K562 (cell line): ENCODE measurements around the gene CCR2. TPM values are rescaled to one million over a fixed set of nuclear protein-coding genes. Genes with fewer than 3 reads are reported as not detected.

ENCODE experiments used
- BCL6 ChIP-seq: fragments of 250-450 bp; sonication (Bioruptor Pico); IDR thresholded peaks from 2 replicates; pipeline ENCODE4 v1.4.0; 2020
- CSDE1 ChIP-seq, 2 experiments: fragments of 450-650 bp; IDR thresholded peaks; 2 replicates each; pipeline ENCODE4 v1.6.1; 2016; ENCODE audit warnings: mild to moderate bottlenecking in 1 of 2
- HES1 ChIP-seq: fragments of 450-650 bp; IDR thresholded peaks from 2 replicates; pipeline ENCODE4 v1.6.1; 2016; ENCODE audit warnings: low read depth, mild to moderate bottlenecking, moderate library complexity
- HSF4 ChIP-seq: fragments of 250-450 bp; sonication (Bioruptor Pico); IDR thresholded peaks from 2 replicates; pipeline ENCODE4 v2.1.2; 2022; ENCODE audit warnings: mild to moderate bottlenecking, moderate library complexity, borderline replicate concordance
- L3MBTL2 ChIP-seq: fragments of 450-650 bp; IDR thresholded peaks from 2 replicates; pipeline ENCODE4 v1.6.1; 2016; ENCODE audit warnings: mild to moderate bottlenecking, moderate library complexity
- MYNN ChIP-seq, 2 experiments: sonication (generic); formaldehyde crosslinking in 1 of 2; IDR thresholded peaks; 2 replicates each; pipeline versions ENCODE4 v1.5.0 to v1.6.1; 2016 to 2020; ENCODE audit warnings: antibody characterized with exemption in 1 of 2, missing genetic modification reagents in 1 of 2
- NUFIP1 ChIP-seq: fragments of 450-650 bp; IDR thresholded peaks from 2 replicates; pipeline ENCODE4 v1.6.1; 2018; ENCODE audit not compliant: partially characterized antibody
- PHB ChIP-seq: fragments of 250-450 bp; sonication (Bioruptor Pico); IDR thresholded peaks from 2 replicates; pipeline ENCODE4 v1.5.0; 2021
- RAD51 ChIP-seq: fragments of 450-650 bp; IDR thresholded peaks from 2 replicates; pipeline ENCODE4 v1.7.1; 2016; ENCODE audit warnings: low read depth, mild to moderate bottlenecking, borderline replicate concordance
- SP2 ChIP-seq: IDR thresholded peaks from 2 replicates; pipeline ENCODE4 v1.6.1; 2011; ENCODE audit warnings: mild to moderate bottlenecking, low read depth, low read length, moderate library complexity; ENCODE audit not compliant: poor library complexity, severe bottlenecking; ENCODE audit errors: extremely low read depth
- TAF15 ChIP-seq: fragments of 200-400 bp; formaldehyde crosslinking; IDR thresholded peaks from 2 replicates; pipeline ENCODE4 v1.6.1; 2017; ENCODE audit warnings: mild to moderate bottlenecking, low read depth, low read length, moderate library complexity
- TARDBP ChIP-seq: fragments of 450-650 bp; IDR thresholded peaks from 2 replicates; pipeline ENCODE4 v1.6.1; 2016
- TCFL5 ChIP-seq: fragments of 250-450 bp; sonication (Bioruptor Pico); conservative IDR thresholded peaks from 2 replicates; pipeline ENCODE4 v1.6.1; 2021; ENCODE audit warnings: mild to moderate bottlenecking, moderate library complexity, matching md5 sums
- TGIF2 ChIP-seq: sonication (generic); formaldehyde crosslinking; IDR thresholded peaks from 2 replicates; pipeline ENCODE4 v1.8.1; 2022; ENCODE audit warnings: mild to moderate bottlenecking, missing genetic modification reagents, moderate library complexity
- THAP12 ChIP-seq: fragments of 250-450 bp; sonication (Bioruptor Pico); IDR thresholded peaks from 2 replicates; pipeline ENCODE4 v1.9.0; 2021; ENCODE audit warnings: mild to moderate bottlenecking, inconsistent platforms
- THRB ChIP-seq: fragments of 450-650 bp; formaldehyde crosslinking; conservative IDR thresholded peaks from 2 replicates; pipeline ENCODE4 v1.4.0; 2022; ENCODE audit warnings: mild to moderate bottlenecking, missing genetic modification characterization
- ZBTB1 ChIP-seq: sonication (generic); formaldehyde crosslinking; IDR thresholded peaks from 2 replicates; pipeline ENCODE4 v1.8.1; 2023; ENCODE audit warnings: missing genetic modification reagents, low read depth, mild to moderate bottlenecking, borderline replicate concordance
- ZBTB49 ChIP-seq: sonication (generic); formaldehyde crosslinking; IDR thresholded peaks from 2 replicates; pipeline ENCODE4 v1.8.0; 2022; ENCODE audit warnings: missing genetic modification reagents, mild to moderate bottlenecking, borderline replicate concordance
- ZKSCAN8 ChIP-seq: fragments of 200-800 bp; sonication (Bioruptor generic); IDR thresholded peaks from 2 replicates; pipeline ENCODE4 v1.6.1; 2016; ENCODE audit warnings: missing genetic modification characterization, missing compliant biosample characterization
- ZNF311 ChIP-seq: fragments of 250-450 bp; sonication (Bioruptor Pico); IDR thresholded peaks from 2 replicates; pipeline ENCODE4 v1.4.0; 2020; ENCODE audit warnings: mild to moderate bottlenecking, moderate library complexity
- ZNF384 ChIP-seq: IDR thresholded peaks from 2 replicates; pipeline ENCODE4 v1.6.1; 2012; ENCODE audit warnings: low read depth, low read length, improper control_type of control experiment
- ZNF76 ChIP-seq: fragments of 250-450 bp; sonication (Bioruptor Pico); IDR thresholded peaks from 2 replicates; pipeline ENCODE4 v1.4.0; 2020; ENCODE audit warnings: mild to moderate bottlenecking, moderate library complexity, borderline replicate concordance
- polyA plus RNA-seq, 8 experiments: library from polyadenylated mRNA; depleted of rRNA in 4 of 8; stranded (reverse) in 5 of 8; unstranded in 3 of 8; fragments of >200 nt; fragmentation: Nextera tagmentation in 2 of 8; fragmentation: Illumina TruSeq in 1 of 8; extraction: Ambion mirVana in 2 of 8; extraction: Trizol in 1 of 8; gene quantifications; 2 replicates each; pipeline versions ENCODE4 v1.2.1 to v1.2.3, GENCODE V29; 2011 to 2014; ENCODE audit warnings: inconsistent platforms in 1 of 8, missing spikeins in 1 of 8
- total RNA-seq, 7 experiments: library from RNA; depleted of rRNA in 6 of 7; stranded (reverse); fragments of >200 nt in 6 of 7; fragmentation: Illumina TruSeq in 2 of 7; extraction: Trizol in 2 of 7; gene quantifications; 2 replicates each; pipeline versions ENCODE4 v1.2.1 to v1.2.3, GENCODE V29; 2011 to 2021; ENCODE audit warnings: low replicate concordance in 1 of 7

Gene CCR2
- total and polyA plus RNA-seq, 9 of the 15 experiments (the other 6 are each of a cell fraction or from before 2014, with no cell fraction given) = not detected

GRCh38 chr3:46406788-46407611 lies 53.1 kb downstream of the CCR2 start, which contains the start of the genes CCR5AS and CCRL2 (continued):
- peak; percentile 89 for TF ChIP-seq ZNF76 (CRISPR knock-in tag)
- TF ChIP-seq TARDBP = peak; percentile 93
- TF ChIP-seq MYNN (IDR thresholded peaks at IDR 0.05) = 0 out of 2 replicates have a peak, but pooled peaks have one; percentile 42
- no peak for TF ChIP-seq MYNN (CRISPR knock-in tag; IDR thresholded peaks at IDR 0.05)
- peak; percentile 99 for TF ChIP-seq L3MBTL2
- no peak for TF ChIP-seq PHB (CRISPR knock-in tag)
- no peak; a peak in 1 of 4 replicates for TF ChIP-seq CSDE1 (IDR thresholded peaks at IDR 0.05)
- peak; percentile 74; the same call in 1 of the 2 replicates for TF ChIP-seq TCFL5
- peak; percentile 74 for TF ChIP-seq ZNF311 (CRISPR knock-in tag)
- 0 out of 2 replicates have a peak, but pooled peaks have one; percentile 45 for TF ChIP-seq HES1
- TF ChIP-seq TAF15 = no peak
- peak; percentile 81; the same call in 1 of the 2 replicates for TF ChIP-seq RAD51
- TF ChIP-seq NUFIP1 = peak; percentile 77
- TF ChIP-seq ZBTB49 = no peak
- peak; percentile 42 for TF ChIP-seq ZKSCAN8
- no peak for TF ChIP-seq TGIF2 (CRISPR knock-in tag)
- TF ChIP-seq SP2 = no peak
- TF ChIP-seq ZNF384 = no peak
- TF ChIP-seq ZBTB1 (CRISPR knock-in tag) = no peak; the same call in 1 of the 2 replicates
- no peak; the same call in 1 of the 2 replicates for TF ChIP-seq HSF4 (CRISPR knock-in tag)
- TF ChIP-seq THAP12 (CRISPR knock-in tag) = no peak
- peak; percentile 23; the same call in 1 of the 2 replicates for TF ChIP-seq BCL6
- TF ChIP-seq THRB (CRISPR knock-in tag) = peak; percentile 44; the same call in 1 of the 2 replicates
